ENCODE measurements around the gene ADAMTS13. TPM values are rescaled to one million over a fixed set of nuclear protein-coding genes. Genes with fewer than 3 reads are reported as not detected.

Gene ADAMTS13
- total RNA-seq, 1 experiment from 2014 or later, result 12.0 TPM

DNA sequence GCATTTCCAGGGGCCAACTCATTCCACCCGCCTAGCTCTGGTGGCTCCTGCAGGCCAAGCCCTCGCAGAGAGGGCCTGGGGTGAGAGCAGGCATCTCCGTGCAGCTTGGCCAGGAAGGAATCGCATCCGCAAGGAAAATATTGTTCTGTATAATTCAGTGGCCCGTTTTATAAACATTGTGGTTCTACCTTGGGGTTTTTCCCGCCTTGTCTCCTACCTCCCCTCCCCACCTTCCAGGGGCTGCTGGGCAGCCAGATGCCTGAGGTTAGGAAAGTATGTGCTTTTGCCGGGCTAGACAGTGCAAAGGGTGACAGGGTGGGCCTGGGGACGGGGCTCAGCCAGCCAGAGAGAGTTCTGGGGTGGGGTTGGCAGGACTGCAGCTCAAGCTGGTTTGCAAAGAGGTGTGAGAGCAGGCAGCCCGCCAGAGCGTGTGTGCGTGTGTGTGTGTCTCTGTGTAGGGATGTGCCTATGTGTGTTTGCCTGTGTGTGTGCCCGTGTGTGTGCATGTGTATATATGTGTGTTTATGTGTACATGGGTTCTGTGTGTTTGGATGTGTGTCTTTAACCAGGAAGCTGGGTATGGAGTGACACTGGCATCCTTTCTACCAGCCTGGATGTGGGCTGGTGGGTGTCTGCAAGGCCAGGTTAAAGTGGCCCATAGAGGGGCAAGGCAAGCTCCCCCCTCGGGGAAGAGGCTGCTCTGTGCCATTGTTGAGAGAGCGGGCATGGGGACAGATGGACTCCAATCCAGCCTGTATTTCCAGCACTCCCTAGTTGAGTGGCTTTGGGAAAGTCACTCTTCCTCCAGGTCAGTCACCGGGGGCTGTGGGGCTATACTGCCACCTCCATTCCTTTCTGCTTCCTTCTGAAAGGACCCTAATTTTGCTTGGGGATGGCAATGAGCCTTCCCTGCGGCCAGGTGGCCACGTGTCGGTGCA is 67.4 kb downstream of the ADAMTS13 start:
- no peak overlapping the region for H3K4me3 Mint-ChIP-seq
- no peak for DNase-seq (ENCODE audit: low spot score)
- TF ChIP-seq ZNF121 (CRISPR knock-in tag; IDR thresholded peaks at IDR 0.05), result no peak
- no peak for TF ChIP-seq OVOL2 (CRISPR knock-in tag; IDR thresholded peaks at IDR 0.05; ENCODE audit: borderline replicate concordance)
- TF ChIP-seq NR1H2 (CRISPR knock-in tag; IDR thresholded peaks at IDR 0.05), result no peak
- TF ChIP-seq CBFB (CRISPR knock-in tag; IDR thresholded peaks at IDR 0.05; ENCODE audit: low read depth), result no peak
- no peak for TF ChIP-seq NR3C1 (CRISPR knock-in tag; conservative IDR thresholded peaks at IDR 0.05; ENCODE audit: low read depth)
- TF ChIP-seq, protein P1, sequence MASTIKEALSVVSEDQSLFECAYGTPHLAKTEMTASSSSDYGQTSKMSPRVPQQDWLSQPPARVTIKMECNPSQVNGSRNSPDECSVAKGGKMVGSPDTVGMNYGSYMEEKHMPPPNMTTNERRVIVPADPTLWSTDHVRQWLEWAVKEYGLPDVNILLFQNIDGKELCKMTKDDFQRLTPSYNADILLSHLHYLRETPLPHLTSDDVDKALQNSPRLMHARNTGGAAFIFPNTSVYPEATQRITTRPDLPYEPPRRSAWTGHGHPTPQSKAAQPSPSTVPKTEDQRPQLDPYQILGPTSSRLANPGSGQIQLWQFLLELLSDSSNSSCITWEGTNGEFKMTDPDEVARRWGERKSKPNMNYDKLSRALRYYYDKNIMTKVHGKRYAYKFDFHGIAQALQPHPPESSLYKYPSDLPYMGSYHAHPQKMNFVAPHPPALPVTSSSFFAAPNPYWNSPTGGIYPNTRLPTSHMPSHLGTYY (CRISPR knock-in tag; IDR thresholded peaks at IDR 0.05), result no peak
- TF ChIP-seq, protein P2, sequence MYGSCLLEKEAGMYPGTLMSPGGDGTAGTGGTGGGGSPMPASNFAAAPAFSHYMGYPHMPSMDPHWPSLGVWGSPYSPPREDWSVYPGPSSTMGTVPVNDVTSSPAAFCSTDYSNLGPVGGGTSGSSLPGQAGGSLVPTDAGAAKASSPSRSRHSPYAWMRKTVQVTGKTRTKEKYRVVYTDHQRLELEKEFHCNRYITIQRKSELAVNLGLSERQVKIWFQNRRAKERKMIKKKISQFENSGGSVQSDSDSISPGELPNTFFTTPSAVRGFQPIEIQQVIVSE (CRISPR knock-in tag; IDR thresholded peaks at IDR 0.05; ENCODE audit: borderline replicate concordance), result no peak
- no peak for TF ChIP-seq NFATC4 (CRISPR knock-in tag; IDR thresholded peaks at IDR 0.05)
- no peak for TF ChIP-seq ZNF671 (CRISPR knock-in tag; IDR thresholded peaks at IDR 0.05)
- TF ChIP-seq, protein P3, sequence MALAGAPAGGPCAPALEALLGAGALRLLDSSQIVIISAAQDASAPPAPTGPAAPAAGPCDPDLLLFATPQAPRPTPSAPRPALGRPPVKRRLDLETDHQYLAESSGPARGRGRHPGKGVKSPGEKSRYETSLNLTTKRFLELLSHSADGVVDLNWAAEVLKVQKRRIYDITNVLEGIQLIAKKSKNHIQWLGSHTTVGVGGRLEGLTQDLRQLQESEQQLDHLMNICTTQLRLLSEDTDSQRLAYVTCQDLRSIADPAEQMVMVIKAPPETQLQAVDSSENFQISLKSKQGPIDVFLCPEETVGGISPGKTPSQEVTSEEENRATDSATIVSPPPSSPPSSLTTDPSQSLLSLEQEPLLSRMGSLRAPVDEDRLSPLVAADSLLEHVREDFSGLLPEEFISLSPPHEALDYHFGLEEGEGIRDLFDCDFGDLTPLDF (CRISPR knock-in tag; IDR thresholded peaks at IDR 0.05), result no peak
- TF ChIP-seq, protein P4, sequence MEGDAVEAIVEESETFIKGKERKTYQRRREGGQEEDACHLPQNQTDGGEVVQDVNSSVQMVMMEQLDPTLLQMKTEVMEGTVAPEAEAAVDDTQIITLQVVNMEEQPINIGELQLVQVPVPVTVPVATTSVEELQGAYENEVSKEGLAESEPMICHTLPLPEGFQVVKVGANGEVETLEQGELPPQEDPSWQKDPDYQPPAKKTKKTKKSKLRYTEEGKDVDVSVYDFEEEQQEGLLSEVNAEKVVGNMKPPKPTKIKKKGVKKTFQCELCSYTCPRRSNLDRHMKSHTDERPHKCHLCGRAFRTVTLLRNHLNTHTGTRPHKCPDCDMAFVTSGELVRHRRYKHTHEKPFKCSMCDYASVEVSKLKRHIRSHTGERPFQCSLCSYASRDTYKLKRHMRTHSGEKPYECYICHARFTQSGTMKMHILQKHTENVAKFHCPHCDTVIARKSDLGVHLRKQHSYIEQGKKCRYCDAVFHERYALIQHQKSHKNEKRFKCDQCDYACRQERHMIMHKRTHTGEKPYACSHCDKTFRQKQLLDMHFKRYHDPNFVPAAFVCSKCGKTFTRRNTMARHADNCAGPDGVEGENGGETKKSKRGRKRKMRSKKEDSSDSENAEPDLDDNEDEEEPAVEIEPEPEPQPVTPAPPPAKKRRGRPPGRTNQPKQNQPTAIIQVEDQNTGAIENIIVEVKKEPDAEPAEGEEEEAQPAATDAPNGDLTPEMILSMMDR (IDR thresholded peaks at IDR 0.05), result no peak
- no peak for TF ChIP-seq FOXP1 (CRISPR knock-in tag; IDR thresholded peaks at IDR 0.05; ENCODE audit: borderline replicate concordance)
- no peak for TF ChIP-seq ZBTB21 (CRISPR knock-in tag; IDR thresholded peaks at IDR 0.05; ENCODE audit: borderline replicate concordance)
- ATAC-seq, result no peak
- H3K9me3 Mint-ChIP-seq, result no peaks in the 10 kb centered on the region
- H3K27me3 Mint-ChIP-seq (ENCODE audit: low read depth), result no peaks in the 10 kb centered on the region
- POLR2A ChIA-PET, result no interaction called here
- H3K27ac Mint-ChIP-seq, result no peak overlapping the region; the same call in 1 of the 2 replicates
- no peaks in the 10 kb centered on the region for H3K4me1 Mint-ChIP-seq
- H3K36me3 Mint-ChIP-seq, result no peaks in the 10 kb centered on the region
- CTCF ChIA-PET, result no interaction called here

DNA sequence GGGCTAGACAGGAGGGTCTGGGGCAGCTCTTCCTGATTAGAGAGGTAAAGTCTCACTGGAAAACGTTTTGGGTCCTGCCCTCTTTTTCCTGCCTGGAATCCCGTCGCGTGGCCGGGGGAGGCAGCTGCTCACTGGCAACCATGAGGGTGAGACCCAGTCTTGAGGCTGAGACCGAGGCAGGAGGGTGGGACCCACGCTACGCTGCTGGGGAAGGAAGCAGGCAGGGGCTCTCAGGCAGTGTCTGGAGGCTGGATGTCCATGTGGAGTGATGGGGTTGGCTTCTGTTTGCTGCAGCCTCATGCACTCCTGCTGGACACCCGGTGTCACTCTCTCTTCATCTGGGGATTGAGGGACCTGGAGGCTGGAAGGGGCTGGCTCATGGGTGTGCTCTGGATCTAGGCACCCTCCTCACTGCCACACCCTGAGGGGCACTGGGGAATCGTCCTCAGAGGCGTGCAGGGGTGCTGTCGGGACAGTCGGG is 68.1 kb downstream of the ADAMTS13 start:
- no peaks in the 10 kb centered on the region for H3K4me1 Mint-ChIP-seq
- no peaks in the 10 kb centered on the region for H3K36me3 Mint-ChIP-seq
- H3K27ac Mint-ChIP-seq, result no peak overlapping the region
- no peak for DNase-seq (ENCODE audit: low spot score)
- no peak for ATAC-seq
- no peak overlapping the region for H3K4me3 Mint-ChIP-seq
- H3K9me3 Mint-ChIP-seq, result no peaks in the 10 kb centered on the region
- ChIA-PET POLR2A (no interaction called here), CTCF (no interaction called here)
- H3K27me3 Mint-ChIP-seq (ENCODE audit: low read depth), result no peaks in the 10 kb centered on the region
- TF ChIP-seq, protein P5, sequence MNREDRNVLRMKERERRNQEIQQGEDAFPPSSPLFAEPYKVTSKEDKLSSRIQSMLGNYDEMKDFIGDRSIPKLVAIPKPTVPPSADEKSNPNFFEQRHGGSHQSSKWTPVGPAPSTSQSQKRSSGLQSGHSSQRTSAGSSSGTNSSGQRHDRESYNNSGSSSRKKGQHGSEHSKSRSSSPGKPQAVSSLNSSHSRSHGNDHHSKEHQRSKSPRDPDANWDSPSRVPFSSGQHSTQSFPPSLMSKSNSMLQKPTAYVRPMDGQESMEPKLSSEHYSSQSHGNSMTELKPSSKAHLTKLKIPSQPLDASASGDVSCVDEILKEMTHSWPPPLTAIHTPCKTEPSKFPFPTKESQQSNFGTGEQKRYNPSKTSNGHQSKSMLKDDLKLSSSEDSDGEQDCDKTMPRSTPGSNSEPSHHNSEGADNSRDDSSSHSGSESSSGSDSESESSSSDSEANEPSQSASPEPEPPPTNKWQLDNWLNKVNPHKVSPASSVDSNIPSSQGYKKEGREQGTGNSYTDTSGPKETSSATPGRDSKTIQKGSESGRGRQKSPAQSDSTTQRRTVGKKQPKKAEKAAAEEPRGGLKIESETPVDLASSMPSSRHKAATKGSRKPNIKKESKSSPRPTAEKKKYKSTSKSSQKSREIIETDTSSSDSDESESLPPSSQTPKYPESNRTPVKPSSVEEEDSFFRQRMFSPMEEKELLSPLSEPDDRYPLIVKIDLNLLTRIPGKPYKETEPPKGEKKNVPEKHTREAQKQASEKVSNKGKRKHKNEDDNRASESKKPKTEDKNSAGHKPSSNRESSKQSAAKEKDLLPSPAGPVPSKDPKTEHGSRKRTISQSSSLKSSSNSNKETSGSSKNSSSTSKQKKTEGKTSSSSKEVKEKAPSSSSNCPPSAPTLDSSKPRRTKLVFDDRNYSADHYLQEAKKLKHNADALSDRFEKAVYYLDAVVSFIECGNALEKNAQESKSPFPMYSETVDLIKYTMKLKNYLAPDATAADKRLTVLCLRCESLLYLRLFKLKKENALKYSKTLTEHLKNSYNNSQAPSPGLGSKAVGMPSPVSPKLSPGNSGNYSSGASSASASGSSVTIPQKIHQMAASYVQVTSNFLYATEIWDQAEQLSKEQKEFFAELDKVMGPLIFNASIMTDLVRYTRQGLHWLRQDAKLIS (CRISPR knock-in tag; IDR thresholded peaks at IDR 0.05; ENCODE audit: borderline replicate concordance), result no peak
- no peak for TF ChIP-seq FOXP1 (CRISPR knock-in tag; IDR thresholded peaks at IDR 0.05; ENCODE audit: borderline replicate concordance)
- TF ChIP-seq PRRX2 (CRISPR knock-in tag; IDR thresholded peaks at IDR 0.05), result no peak
- TF ChIP-seq, protein P6, sequence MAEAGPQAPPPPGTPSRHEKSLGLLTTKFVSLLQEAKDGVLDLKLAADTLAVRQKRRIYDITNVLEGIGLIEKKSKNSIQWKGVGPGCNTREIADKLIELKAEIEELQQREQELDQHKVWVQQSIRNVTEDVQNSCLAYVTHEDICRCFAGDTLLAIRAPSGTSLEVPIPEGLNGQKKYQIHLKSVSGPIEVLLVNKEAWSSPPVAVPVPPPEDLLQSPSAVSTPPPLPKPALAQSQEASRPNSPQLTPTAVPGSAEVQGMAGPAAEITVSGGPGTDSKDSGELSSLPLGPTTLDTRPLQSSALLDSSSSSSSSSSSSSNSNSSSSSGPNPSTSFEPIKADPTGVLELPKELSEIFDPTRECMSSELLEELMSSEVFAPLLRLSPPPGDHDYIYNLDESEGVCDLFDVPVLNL (CRISPR knock-in tag; IDR thresholded peaks at IDR 0.05; ENCODE audit: borderline replicate concordance, low read depth), result no peak
- TF ChIP-seq ELF4 (CRISPR knock-in tag; IDR thresholded peaks at IDR 0.05; ENCODE audit: low read depth), result no peak
- TF ChIP-seq SOX15 (CRISPR knock-in tag; IDR thresholded peaks at IDR 0.05), result no peak
- TF ChIP-seq FOXJ3 (CRISPR knock-in tag; IDR thresholded peaks at IDR 0.05; ENCODE audit: borderline replicate concordance), result no peak
- no peak for TF ChIP-seq ZNF416 (CRISPR knock-in tag; IDR thresholded peaks at IDR 0.05)
- no peak for TF ChIP-seq CBFB (CRISPR knock-in tag; IDR thresholded peaks at IDR 0.05; ENCODE audit: low read depth)
